HepG2 (cell line): ENCODE results near the gene VPS13D. TPM values are rescaled to one million over a fixed set of nuclear protein-coding genes. Genes with fewer than 3 reads are reported as not detected.

Source experiments
- DMTF1 ChIP-seq: sonication (generic); formaldehyde crosslinking; IDR thresholded peaks from 2 replicates; pipeline ENCODE4 v1.4.0; 2020; ENCODE audit warnings: mild to moderate bottlenecking, missing genetic modification reagents
- HNRNPLL ChIP-seq: fragments of 200-400 bp; formaldehyde crosslinking; IDR thresholded peaks from 2 replicates; pipeline ENCODE4 v1.6.1; 2017; ENCODE audit warnings: mild to moderate bottlenecking, low read depth, low read length; ENCODE audit not compliant: poor library complexity, severe bottlenecking
- LBX2 ChIP-seq: sonication (generic); formaldehyde crosslinking; IDR thresholded peaks from 2 replicates; pipeline ENCODE4 v1.5.0; 2020; ENCODE audit warnings: missing genetic modification reagents, mild to moderate bottlenecking, borderline replicate concordance
- PCBP1 ChIP-seq: fragments of 200-400 bp; formaldehyde crosslinking; IDR thresholded peaks from 2 replicates; pipeline ENCODE4 v1.6.1; 2017; ENCODE audit warnings: mild to moderate bottlenecking, low read depth, low read length, borderline replicate concordance
- REL ChIP-seq: sonication (generic); formaldehyde crosslinking; conservative IDR thresholded peaks from 2 replicates; pipeline ENCODE4 v1.8.0; 2022; ENCODE audit warnings: mild to moderate bottlenecking, missing genetic modification reagents, moderate library complexity
- REST ChIP-seq, 2 experiments: IDR thresholded peaks; 2 replicates each; pipeline ENCODE4 v1.6.1; 2011 to 2012; ENCODE audit warnings: low read length in 2 of 2, borderline replicate concordance in 1 of 2, low read depth in 1 of 2, mild to moderate bottlenecking in 1 of 2, moderate library complexity in 1 of 2
- ZKSCAN8 ChIP-seq: IDR thresholded peaks from 2 replicates; pipeline ENCODE4 v1.6.1; 2016; ENCODE audit warnings: borderline replicate concordance, missing genetic modification reagents, missing compliant biosample characterization
- ZNF232 ChIP-seq: sonication (generic); formaldehyde crosslinking; IDR thresholded peaks from 2 replicates; pipeline ENCODE4 v1.4.0; 2020; ENCODE audit warnings: missing genetic modification reagents, borderline replicate concordance
- ZNF496 ChIP-seq: sonication (generic); formaldehyde crosslinking; IDR thresholded peaks from 2 replicates; pipeline ENCODE4 v1.8.1; 2023; ENCODE audit warnings: mild to moderate bottlenecking, moderate library complexity, missing genetic modification reagents; ENCODE audit not compliant: insufficient replicate concordance
- ZNF572 ChIP-seq: sonication (generic); formaldehyde crosslinking; IDR thresholded peaks from 2 replicates; pipeline ENCODE4 v1.5.1; 2020; ENCODE audit warnings: mild to moderate bottlenecking, missing genetic modification reagents
- ZNF879 ChIP-seq: sonication (generic); formaldehyde crosslinking; IDR thresholded peaks from 2 replicates; pipeline ENCODE4 v1.8.1; 2023; ENCODE audit warnings: missing genetic modification reagents
- polyA plus RNA-seq, 8 experiments: library from polyadenylated mRNA; depleted of rRNA in 3 of 8; stranded (reverse) in 7 of 8; unstranded in 1 of 8; fragments of >200 nt; fragmentation: Illumina TruSeq in 4 of 8; extraction: Trizol in 4 of 8; gene quantifications; 2 replicates each; pipeline versions ENCODE4 v1.2.1 to v1.2.3, GENCODE V29; 2011 to 2016; ENCODE audit warnings: low read depth in 4 of 8, missing spikeins in 1 of 8, mixed read lengths in 1 of 8; ENCODE audit not compliant: insufficient read depth in 1 of 8
- total RNA-seq, 5 experiments: library from RNA; depleted of rRNA; stranded (reverse); fragments of >200 nt; fragmentation: Illumina TruSeq; extraction: Trizol; gene quantifications; 2 replicates each; pipeline ENCODE4 v1.2.3, GENCODE V29; 2016; ENCODE audit warnings: low read depth in 1 of 5
- TF ChIP-seq, protein P1 (sequence below): sonication (generic); formaldehyde crosslinking; IDR thresholded peaks from 2 replicates; pipeline ENCODE4 v1.8.0; 2022; ENCODE audit warnings: mild to moderate bottlenecking, missing genetic modification reagents; ENCODE audit not compliant: insufficient replicate concordance
- TF ChIP-seq, protein P2 (sequence below): sonication (generic); formaldehyde crosslinking; IDR thresholded peaks from 2 replicates; pipeline ENCODE4 v1.5.1; 2020; ENCODE audit warnings: mild to moderate bottlenecking, missing genetic modification reagents, borderline replicate concordance

VPS13D gene
- total and polyA plus RNA-seq, 2 of the 13 experiments (the other 11 are each of a cell fraction or from before 2014, with no cell fraction given) = 8.6 to 13.9 TPM

GRCh38 chr1:12208764-12209494 lies 20.9 kb upstream of the VPS13D start (continued):
- TF ChIP-seq DMTF1 (CRISPR knock-in tag) (no peak), ZNF879 (no peak), ZNF572 (0 out of 2 replicates have a peak, but pooled peaks have one; percentile 28), LBX2 (CRISPR knock-in tag) (no peak), HNRNPLL (no peak), ZNF496 (no peak), ZKSCAN8 (CRISPR knock-in tag) (no peak), REST (IDR thresholded peaks at IDR 0.05; ENCODE audit: borderline replicate concordance in 1 of 2, low read depth in 1 of 2, low read length in 2 of 2) (no peak), PCBP1 (no peak), REL (CRISPR knock-in tag) (no peak), ZNF232 (CRISPR knock-in tag) (no peak)
- TF ChIP-seq, protein P1, sequence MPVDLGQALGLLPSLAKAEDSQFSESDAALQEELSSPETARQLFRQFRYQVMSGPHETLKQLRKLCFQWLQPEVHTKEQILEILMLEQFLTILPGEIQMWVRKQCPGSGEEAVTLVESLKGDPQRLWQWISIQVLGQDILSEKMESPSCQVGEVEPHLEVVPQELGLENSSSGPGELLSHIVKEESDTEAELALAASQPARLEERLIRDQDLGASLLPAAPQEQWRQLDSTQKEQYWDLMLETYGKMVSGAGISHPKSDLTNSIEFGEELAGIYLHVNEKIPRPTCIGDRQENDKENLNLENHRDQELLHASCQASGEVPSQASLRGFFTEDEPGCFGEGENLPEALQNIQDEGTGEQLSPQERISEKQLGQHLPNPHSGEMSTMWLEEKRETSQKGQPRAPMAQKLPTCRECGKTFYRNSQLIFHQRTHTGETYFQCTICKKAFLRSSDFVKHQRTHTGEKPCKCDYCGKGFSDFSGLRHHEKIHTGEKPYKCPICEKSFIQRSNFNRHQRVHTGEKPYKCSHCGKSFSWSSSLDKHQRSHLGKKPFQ = no peak
- TF ChIP-seq, protein P2, sequence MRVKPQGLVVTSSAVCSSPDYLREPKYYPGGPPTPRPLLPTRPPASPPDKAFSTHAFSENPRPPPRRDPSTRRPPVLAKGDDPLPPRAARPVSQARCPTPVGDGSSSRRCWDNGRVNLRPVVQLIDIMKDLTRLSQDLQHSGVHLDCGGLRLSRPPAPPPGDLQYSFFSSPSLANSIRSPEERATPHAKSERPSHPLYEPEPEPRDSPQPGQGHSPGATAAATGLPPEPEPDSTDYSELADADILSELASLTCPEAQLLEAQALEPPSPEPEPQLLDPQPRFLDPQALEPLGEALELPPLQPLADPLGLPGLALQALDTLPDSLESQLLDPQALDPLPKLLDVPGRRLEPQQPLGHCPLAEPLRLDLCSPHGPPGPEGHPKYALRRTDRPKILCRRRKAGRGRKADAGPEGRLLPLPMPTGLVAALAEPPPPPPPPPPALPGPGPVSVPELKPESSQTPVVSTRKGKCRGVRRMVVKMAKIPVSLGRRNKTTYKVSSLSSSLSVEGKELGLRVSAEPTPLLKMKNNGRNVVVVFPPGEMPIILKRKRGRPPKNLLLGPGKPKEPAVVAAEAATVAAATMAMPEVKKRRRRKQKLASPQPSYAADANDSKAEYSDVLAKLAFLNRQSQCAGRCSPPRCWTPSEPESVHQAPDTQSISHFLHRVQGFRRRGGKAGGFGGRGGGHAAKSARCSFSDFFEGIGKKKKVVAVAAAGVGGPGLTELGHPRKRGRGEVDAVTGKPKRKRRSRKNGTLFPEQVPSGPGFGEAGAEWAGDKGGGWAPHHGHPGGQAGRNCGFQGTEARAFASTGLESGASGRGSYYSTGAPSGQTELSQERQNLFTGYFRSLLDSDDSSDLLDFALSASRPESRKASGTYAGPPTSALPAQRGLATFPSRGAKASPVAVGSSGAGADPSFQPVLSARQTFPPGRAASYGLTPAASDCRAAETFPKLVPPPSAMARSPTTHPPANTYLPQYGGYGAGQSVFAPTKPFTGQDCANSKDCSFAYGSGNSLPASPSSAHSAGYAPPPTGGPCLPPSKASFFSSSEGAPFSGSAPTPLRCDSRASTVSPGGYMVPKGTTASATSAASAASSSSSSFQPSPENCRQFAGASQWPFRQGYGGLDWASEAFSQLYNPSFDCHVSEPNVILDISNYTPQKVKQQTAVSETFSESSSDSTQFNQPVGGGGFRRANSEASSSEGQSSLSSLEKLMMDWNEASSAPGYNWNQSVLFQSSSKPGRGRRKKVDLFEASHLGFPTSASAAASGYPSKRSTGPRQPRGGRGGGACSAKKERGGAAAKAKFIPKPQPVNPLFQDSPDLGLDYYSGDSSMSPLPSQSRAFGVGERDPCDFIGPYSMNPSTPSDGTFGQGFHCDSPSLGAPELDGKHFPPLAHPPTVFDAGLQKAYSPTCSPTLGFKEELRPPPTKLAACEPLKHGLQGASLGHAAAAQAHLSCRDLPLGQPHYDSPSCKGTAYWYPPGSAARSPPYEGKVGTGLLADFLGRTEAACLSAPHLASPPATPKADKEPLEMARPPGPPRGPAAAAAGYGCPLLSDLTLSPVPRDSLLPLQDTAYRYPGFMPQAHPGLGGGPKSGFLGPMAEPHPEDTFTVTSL = no peak
